HG03139 (cell line): ENCODE data around the gene NTN5.

ENCODE experiments used
- ATAC-seq: cut with Tn5 transposase; IDR thresholded peaks from one replicate; pipeline ENCODE4 v1.9.1; 2021; ENCODE audit not compliant: unreplicated experiment

Gene NTN5

GRCh38 chr19:48631225-48631624, 41.6 kb downstream of the NTN5 start:
- ATAC-seq: no peak

- no peak for ATAC-seq
Observed at GRCh38 chr19:48630296-48631063, 42.3 kb downstream of the NTN5 start.

GRCh38 chr19:48629599-48630295, 43.1 kb downstream of the NTN5 start:
- ATAC-seq: no peak

GRCh38 chr19:48629297-48629598, 43.6 kb downstream of the NTN5 start:
- no peak for ATAC-seq

GRCh38 chr19:48628486-48629296, 44.1 kb downstream of the NTN5 start:
- no peak for ATAC-seq

- no peak for ATAC-seq
Observed at GRCh38 chr19:48627865-48628314, 44.9 kb downstream of the NTN5 start.

GRCh38 chr19:48627201-48627864, 45.5 kb downstream of the NTN5 start:
- ATAC-seq: no peak

- ATAC-seq: no peak
Observed at GRCh38 chr19:48625891-48626327, 46.9 kb downstream of the NTN5 start.

GRCh38 chr19:48624791-48625723, 47.8 kb downstream of the NTN5 start:
- ATAC-seq: no peak

- peak; percentile 52 for ATAC-seq
Observed at GRCh38 chr19:48624067-48624594, 48.7 kb downstream of the NTN5 start.

GRCh38 chr19:48623556-48624066, 49.2 kb downstream of the NTN5 start:
- ATAC-seq: no peak

- ATAC-seq: no peak
Observed at GRCh38 chr19:48619692-48620585, 52.9 kb downstream of the NTN5 start.

- peak; percentile 68 for ATAC-seq
Observed at GRCh38 chr19:48618916-48619691, 53.7 kb downstream of the NTN5 start, which contains the start of the genes RPL18 and SPHK2. TSS of gene RPL18 (minus strand) at chr19:48619178. CDS start at chr19:48619143, 35 bp downstream. TSS of gene SPHK2 (plus strand) at chr19:48619506. CDS start at chr19:48620515, 1,009 bp downstream.

- no peak for ATAC-seq
Observed at GRCh38 chr19:48618278-48618915, 54.4 kb downstream of the NTN5 start.

GRCh38 chr19:48617146-48617937, 55.5 kb downstream of the NTN5 start:
- no peak for ATAC-seq

- no peak for ATAC-seq
Observed at GRCh38 chr19:48616491-48617056, 56.2 kb downstream of the NTN5 start.
